Measurements from ENCODE around the gene NEURL1. TPM values are rescaled to one million over a fixed set of nuclear protein-coding genes. Genes with fewer than 3 reads are reported as not detected.

Gene NEURL1
- total RNA-seq, 4 donors from 2014 or later: 0.39 to 0.63 (median 0.46) TPM

DNA sequence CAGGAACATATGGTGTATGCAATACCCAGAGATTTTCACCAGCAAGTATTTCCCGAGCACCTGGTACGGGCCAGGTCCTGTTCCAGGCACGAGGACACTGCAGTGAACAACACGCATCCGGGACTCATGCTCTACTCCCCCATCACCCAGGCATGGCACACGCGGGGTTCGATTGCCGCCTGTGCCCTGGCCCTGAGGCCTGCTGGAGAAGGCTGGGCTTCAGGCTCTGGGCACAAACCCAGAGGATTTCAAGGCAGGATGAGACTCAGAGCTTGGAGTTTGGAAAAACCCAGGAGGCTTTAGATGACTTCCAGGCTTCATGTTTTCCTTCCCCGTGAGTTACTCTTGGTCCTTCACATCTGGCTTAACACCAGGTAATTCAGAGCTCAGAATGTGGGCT, 143.5 kb downstream of the NEURL1 start:
- H3K4me1 ChIP-seq: peaks cover 54 to 79% (median 71%) of the 10 kb centered on the region in 4 donors
- intact Hi-C loops (cut with DNase I): no loop called here
- 47% methylated on average over 10 of the region's 10 CpGs for WGBS

DNA sequence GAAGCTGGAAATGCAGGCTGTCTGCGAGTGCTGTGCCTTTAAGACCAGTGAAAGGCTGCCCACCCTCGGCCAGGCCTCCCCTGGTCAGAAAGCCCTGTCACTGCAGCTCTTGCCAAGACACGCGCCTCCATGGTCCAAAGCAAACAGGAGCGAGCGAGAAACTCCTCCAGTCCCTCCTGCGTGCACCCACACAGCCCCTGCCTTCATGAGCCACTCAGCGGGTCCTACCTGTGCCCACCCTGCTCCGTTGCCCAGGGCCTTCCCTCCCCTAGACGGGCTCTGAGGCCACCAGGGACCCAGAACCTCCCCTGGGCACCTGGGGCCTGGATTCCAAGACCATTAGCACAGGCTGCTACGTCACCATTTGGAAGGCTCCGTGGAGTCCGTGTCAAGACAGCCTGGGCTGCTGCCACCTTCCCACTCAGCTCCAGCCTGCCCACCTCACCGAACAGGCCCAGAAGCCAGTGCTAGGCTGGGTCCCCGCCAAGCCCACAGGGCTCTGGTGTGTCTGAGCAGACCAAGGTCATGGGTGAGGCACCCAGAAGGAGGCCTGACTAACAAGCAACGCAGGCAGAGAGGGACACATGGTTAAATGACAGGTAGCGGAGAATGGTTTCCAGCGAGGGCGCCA, 144.5 kb downstream of the NEURL1 start:
- H3K4me1 ChIP-seq: peaks cover 54 to 84% (median 78%) of the 10 kb centered on the region in 4 donors
- H3K27ac ChIP-seq (replicated peaks in 1 of 4): peak overlapping the region; percentile 83 to 86 (median 84)
- no peaks in the 10 kb centered on the region for H3K9me3 ChIP-seq
- DNase-seq (ENCODE audit: extremely low spot score): no peak
- peaks cover 0 to 5% (median 4%) of the 10 kb centered on the region in 4 donors for H3K36me3 ChIP-seq
- H3K4me3 ChIP-seq: peak overlapping the region in 2 of 4 donors; percentile 5 to 37
- H3K27me3 ChIP-seq: no peaks in the 10 kb centered on the region
- TF ChIP-seq EP300 (IDR thresholded peaks at IDR 0.05) (no peak), POLR2AphosphoS5 (IDR thresholded peaks at IDR 0.05) (peak; percentile 46 to 69)
- intact Hi-C loops (cut with DNase I): no loop called here
- 30% methylated on average over 7 of the region's 19 CpGs for WGBS

More for the DNA sequence above, 143.5 kb downstream of the NEURL1 start:
- no peaks in the 10 kb centered on the region for H3K27me3 ChIP-seq
- H3K9me3 ChIP-seq: no peaks in the 10 kb centered on the region
- H3K27ac ChIP-seq (replicated peaks in 1 of 4): peak overlapping the region; percentile 83 to 86 (median 84)
- no peak overlapping the region for H3K4me3 ChIP-seq
- TF ChIP-seq POLR2AphosphoS5 (IDR thresholded peaks at IDR 0.05) (peak in 1 of 2 donors; percentile 34), POLR2A (IDR thresholded peaks at IDR 0.05; ENCODE audit: low read depth) (no peak)
- peaks cover 0 to 10% (median 9%) of the 10 kb centered on the region in 4 donors for H3K36me3 ChIP-seq
- no peak for DNase-seq (ENCODE audit: extremely low spot score)

DNA sequence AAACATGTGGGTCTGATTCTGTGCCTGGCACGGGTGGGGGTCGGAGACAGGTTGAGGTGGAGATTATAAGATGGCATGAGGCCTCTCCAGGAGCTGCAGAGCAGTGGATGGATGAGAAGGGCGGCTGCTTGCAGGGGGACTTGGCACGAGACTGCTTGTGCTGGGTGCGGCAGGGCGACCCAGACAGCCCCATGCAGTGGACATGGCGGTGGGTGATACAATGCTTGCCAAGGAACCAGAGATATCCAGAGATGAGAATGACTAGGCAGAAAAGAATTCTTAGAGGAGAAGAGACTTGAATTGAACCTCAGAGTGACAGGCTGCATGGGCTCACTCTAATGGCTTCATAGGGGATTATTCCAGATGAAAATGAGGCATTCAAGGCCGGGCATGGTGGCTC, 145.4 kb downstream of the NEURL1 start:
- TF ChIP-seq POLR2A (IDR thresholded peaks at IDR 0.05; ENCODE audit: low read depth): no peak
- TF ChIP-seq, protein P1, sequence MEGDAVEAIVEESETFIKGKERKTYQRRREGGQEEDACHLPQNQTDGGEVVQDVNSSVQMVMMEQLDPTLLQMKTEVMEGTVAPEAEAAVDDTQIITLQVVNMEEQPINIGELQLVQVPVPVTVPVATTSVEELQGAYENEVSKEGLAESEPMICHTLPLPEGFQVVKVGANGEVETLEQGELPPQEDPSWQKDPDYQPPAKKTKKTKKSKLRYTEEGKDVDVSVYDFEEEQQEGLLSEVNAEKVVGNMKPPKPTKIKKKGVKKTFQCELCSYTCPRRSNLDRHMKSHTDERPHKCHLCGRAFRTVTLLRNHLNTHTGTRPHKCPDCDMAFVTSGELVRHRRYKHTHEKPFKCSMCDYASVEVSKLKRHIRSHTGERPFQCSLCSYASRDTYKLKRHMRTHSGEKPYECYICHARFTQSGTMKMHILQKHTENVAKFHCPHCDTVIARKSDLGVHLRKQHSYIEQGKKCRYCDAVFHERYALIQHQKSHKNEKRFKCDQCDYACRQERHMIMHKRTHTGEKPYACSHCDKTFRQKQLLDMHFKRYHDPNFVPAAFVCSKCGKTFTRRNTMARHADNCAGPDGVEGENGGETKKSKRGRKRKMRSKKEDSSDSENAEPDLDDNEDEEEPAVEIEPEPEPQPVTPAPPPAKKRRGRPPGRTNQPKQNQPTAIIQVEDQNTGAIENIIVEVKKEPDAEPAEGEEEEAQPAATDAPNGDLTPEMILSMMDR (IDR thresholded peaks at IDR 0.05): no peak
- no peak for TF ChIP-seq POLR2AphosphoS5 (IDR thresholded peaks at IDR 0.05)
- TF ChIP-seq EP300 (IDR thresholded peaks at IDR 0.05): no peak
- Histone ChIP-seq H3K9me3 (no peaks in the 10 kb centered on the region), H3K4me1 (peaks cover 54 to 93% (median 82%) of the 10 kb centered on the region in 4 donors), H3K4me3 (no peak overlapping the region), H3K27me3 (no peaks in the 10 kb centered on the region), H3K27ac (replicated peaks in 1 of 4) (peak overlapping the region; percentile 83 to 86 (median 84)), H3K36me3 (peaks cover 0 to 5% (median under 1%) of the 10 kb centered on the region in 4 donors)
- DNase-seq (ENCODE audit: extremely low spot score): no peak
- 88% methylated on average over 8 of the region's 8 CpGs for whole genome bisulfite sequencing
- intact Hi-C loops (cut with DNase I): no loop called here

DNA sequence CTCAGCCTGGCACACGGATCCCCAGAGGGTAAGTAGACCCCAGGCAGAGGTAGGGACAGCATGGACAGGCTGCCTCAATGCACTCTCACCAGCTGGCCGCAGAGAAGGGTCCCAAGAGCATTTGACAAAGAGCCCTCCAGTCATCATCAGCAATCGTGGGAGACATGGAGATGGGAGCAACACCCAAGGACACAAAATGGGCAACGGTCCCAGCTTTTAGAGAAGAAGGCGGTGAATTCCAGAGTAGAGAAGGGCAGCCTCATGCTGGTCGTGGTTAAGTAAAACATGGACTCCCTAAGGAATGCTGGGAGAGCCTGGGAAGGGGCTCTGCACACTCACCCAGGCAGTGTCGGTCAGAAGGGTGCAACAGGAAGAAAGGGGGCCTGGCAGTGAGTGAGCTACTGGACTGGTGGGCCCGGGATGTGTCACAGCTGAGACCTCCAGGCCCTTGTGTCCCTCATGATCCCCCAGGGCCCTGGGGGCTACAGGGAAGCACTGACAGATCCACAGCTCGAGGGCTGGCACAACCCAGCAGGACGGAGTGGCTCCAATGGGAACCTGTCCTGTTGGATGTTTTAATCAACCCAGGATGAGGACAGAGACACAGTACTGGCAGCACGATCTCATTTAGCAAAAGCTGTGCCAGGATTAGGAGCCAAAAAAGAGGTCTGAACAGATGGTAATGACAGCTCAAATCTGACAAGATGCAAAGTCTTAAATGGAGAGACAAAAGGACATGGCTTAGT, 147.1 kb downstream of the NEURL1 start:
- peak overlapping the region; percentile 40 to 67 (median 51) for H3K27ac ChIP-seq (replicated peaks in 1 of 4)
- H3K4me1 ChIP-seq: peaks cover 60 to 100% (median 89%) of the 10 kb centered on the region in 4 donors
- TF ChIP-seq POLR2A (IDR thresholded peaks at IDR 0.05; ENCODE audit: low read depth) (no peak), POLR2AphosphoS5 (IDR thresholded peaks at IDR 0.05) (peak in 1 of 2 donors; percentile 26), EP300 (IDR thresholded peaks at IDR 0.05) (no peak)
- DNase-seq (ENCODE audit: extremely low spot score): no peak
- H3K4me3 ChIP-seq: no peak overlapping the region
- intact Hi-C loops (cut with DNase I): no loop called here
- 47% methylated on average over 11 of the region's 11 CpGs for WGBS
- no peaks in the 10 kb centered on the region for H3K9me3 ChIP-seq
- no peaks in the 10 kb centered on the region for H3K27me3 ChIP-seq
- peaks cover 0 to 3% (median 0%) of the 10 kb centered on the region in 4 donors for H3K36me3 ChIP-seq

DNA sequence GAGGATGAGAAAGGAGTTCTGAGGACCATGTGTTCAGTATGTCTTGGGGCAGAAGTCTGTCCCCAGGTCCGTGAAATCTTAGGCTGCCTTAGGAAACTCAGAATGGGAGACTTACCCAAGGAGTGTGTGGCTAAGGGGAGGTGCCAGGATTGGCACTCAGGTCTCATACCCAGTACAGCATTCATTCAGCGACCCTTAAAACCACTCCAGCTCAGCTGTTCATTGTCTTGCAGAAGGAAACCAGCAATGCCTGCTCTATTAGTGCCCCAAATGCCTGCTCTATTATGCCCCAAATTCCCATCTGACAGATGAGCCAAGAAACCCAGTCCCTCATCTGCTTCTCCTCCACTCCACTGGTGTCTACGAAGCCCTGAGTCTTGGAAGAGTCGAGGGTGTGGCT, 147.8 kb downstream of the NEURL1 start:
- Histone ChIP-seq H3K4me1 (peaks cover 62 to 100% (median 89%) of the 10 kb centered on the region in 4 donors), H3K4me3 (no peak overlapping the region), H3K9me3 (no peaks in the 10 kb centered on the region), H3K27ac (replicated peaks in 1 of 4) (peak overlapping the region; percentile 36 to 67 (median 47)), H3K27me3 (no peaks in the 10 kb centered on the region), H3K36me3 (peaks cover 0 to 3% (median 1%) of the 10 kb centered on the region in 4 donors)
- TF ChIP-seq EP300 (IDR thresholded peaks at IDR 0.05) (no peak), POLR2A (IDR thresholded peaks at IDR 0.05; ENCODE audit: low read depth) (no peak), POLR2AphosphoS5 (IDR thresholded peaks at IDR 0.05) (no peak)
- TF ChIP-seq, protein P1 (IDR thresholded peaks at IDR 0.05): no peak
- no peak for DNase-seq (ENCODE audit: extremely low spot score)
- 87% methylated on average over 4 of the region's 4 CpGs for WGBS
- intact Hi-C loops (cut with DNase I): no loop called here

Other genes with a start within 250 kb of the NEURL1 start
- under 1 TPM in 1 of 4 donors, not detected in 3; 0.17 TPM for gene RPEL1, start 247.8 kb upstream of the NEURL1 start, total RNA-seq
- 1 to 10 TPM; 1.6 to 3.1 (median 2.3) TPM for gene INA, start 216.6 kb upstream of the NEURL1 start, total RNA-seq
- gene PCGF6, start 142.6 kb upstream of the NEURL1 start, total RNA-seq: 10 to 100 TPM; 11.9 to 17.7 (median 13.1) TPM
- gene TAF5, start 125.7 kb upstream of the NEURL1 start, total RNA-seq: 1 to 10 TPM; 2.3 to 7.4 (median 4.5) TPM
- gene ATP5MK, start 97.2 kb upstream of the NEURL1 start, total RNA-seq: 100 to 1,000 TPM; 199 to 591 (median 327) TPM
- gene PDCD11, start 97.1 kb upstream of the NEURL1 start, total RNA-seq: 10 to 100 TPM; 12.0 to 17.4 (median 15.0) TPM
- gene CALHM2, start 41.3 kb upstream of the NEURL1 start, total RNA-seq: 10 to 100 TPM; 44.4 to 69.9 (median 62.8) TPM
- not detected for gene CALHM1, start 34.8 kb upstream of the NEURL1 start, total RNA-seq
- not detected for gene CALHM3, start 14.5 kb upstream of the NEURL1 start, total RNA-seq

Data from esophagus muscularis mucosa (tissue), 4 donors.